Spleen (tissue), 7 donors: ENCODE data around the gene PNPLA2.

Experiments
- POLR2A ChIP-seq, 3 donors: fragments of 450-650 bp; IDR thresholded peaks; one replicate each; pipeline ENCODE4 v1.5.1; 2017; ENCODE audit warnings: antibody characterized with exemption in 3 of 3, mild to moderate bottlenecking in 1 of 3
- POLR2AphosphoS5 ChIP-seq, 3 donors: sonication (generic); formaldehyde crosslinking; IDR thresholded peaks; one replicate each; pipeline ENCODE4 v1.5.1; 2017; ENCODE audit warnings: antibody characterized with exemption in 3 of 3
- TF ChIP-seq, protein P1 (sequence below), 11 experiments: fragments of 200-600 bp in 7 of 11; fragments of 450-650 bp in 4 of 11; sonication (generic) in 4 of 11; IDR thresholded peaks in 8 of 11; conservative IDR thresholded peaks in 3 of 11; 1 replicate in 7 of 11; 2 replicates in 4 of 11; pipeline versions ENCODE4 v1.4.0 to v1.8.0; 2016 to 2021; ENCODE audit warnings: antibody characterized with exemption in 11 of 11, inconsistent platforms in 4 of 11, mild to moderate bottlenecking in 1 of 11
- donor health status: DM: no; HTN: no; CAD: no; lungs with moderate emphysema.
- donor health status: DM: no; HTN: no; CAD: no.
- donor health status: DM: no; HTN: no; CAD: no.

DNA sequence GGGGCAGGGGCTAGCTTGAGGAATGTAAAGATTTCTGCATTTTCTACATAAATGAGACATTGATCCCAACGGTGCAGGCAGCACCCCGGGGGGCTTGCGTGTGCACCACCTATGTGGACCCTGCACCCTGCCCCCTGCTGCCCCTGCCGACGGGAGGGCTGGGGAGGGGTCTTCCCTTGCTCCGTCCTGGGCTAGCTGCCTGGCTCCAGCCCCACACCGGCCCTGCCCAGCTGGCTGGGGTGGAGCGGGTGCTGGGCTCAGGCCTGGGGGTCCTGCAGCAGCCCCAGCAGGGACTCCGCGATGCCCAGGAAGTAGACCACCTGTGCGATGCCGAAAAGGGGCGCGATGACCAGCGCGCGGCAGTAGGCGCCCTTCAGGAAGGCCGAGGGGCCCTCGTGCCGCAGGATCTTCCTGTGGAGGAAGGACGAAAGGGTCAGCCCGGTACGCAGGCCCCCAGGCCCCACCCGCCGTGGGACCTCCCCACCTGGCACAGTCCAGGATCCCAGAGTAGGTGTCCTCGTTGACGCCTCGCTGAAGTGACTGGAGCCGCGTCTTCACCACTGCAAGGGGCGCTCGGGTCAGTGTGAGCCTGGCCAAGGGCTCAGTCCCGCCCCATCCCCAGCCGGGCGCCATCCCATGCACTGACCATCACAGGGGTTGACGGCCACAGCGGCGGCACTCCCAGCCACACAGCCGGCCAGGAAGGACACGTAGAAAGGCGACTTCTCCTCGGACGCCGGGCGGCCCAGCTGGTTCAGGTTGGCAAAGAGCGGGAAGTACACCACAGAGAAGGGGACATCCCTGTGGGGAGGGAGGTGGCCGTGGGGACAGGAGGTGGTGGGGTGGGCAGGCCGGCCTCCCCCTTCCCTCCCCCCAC, 26.8 kb upstream of the PNPLA2 start:
- TF ChIP-seq, protein P1, sequence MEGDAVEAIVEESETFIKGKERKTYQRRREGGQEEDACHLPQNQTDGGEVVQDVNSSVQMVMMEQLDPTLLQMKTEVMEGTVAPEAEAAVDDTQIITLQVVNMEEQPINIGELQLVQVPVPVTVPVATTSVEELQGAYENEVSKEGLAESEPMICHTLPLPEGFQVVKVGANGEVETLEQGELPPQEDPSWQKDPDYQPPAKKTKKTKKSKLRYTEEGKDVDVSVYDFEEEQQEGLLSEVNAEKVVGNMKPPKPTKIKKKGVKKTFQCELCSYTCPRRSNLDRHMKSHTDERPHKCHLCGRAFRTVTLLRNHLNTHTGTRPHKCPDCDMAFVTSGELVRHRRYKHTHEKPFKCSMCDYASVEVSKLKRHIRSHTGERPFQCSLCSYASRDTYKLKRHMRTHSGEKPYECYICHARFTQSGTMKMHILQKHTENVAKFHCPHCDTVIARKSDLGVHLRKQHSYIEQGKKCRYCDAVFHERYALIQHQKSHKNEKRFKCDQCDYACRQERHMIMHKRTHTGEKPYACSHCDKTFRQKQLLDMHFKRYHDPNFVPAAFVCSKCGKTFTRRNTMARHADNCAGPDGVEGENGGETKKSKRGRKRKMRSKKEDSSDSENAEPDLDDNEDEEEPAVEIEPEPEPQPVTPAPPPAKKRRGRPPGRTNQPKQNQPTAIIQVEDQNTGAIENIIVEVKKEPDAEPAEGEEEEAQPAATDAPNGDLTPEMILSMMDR (IDR thresholded peaks at IDR 0.05 in 8 of 11, conservative IDR thresholded peaks at IDR 0.05 in 3 of 11) = no peak
- TF ChIP-seq POLR2AphosphoS5 (IDR thresholded peaks at IDR 0.05) (peak in 1 of 3 donors; percentile 34), POLR2A (IDR thresholded peaks at IDR 0.05) (no peak)
